Liver (tissue), 9 donors: ENCODE measurements around the gene IL17RB. TPM values are rescaled to one million over a fixed set of nuclear protein-coding genes. Genes with fewer than 3 reads are reported as not detected.

Experiments used
- DNase-seq: peaks from one replicate; pipeline ENCODE4 v3.0.0-alpha.2; 2017; ENCODE audit warnings: low spot score
- H3K27ac ChIP-seq, 2 donors: one replicate each; pipeline ENCODE4 v1.7.0; 2013; ENCODE audit warnings: inconsistent platforms in 2 of 2, low read length in 2 of 2, control low read depth in 1 of 2, low read depth in 1 of 2, mild to moderate bottlenecking in 1 of 2
- H3K27me3 ChIP-seq, 4 donors: one replicate each; pipeline versions ENCODE4 v1.6.1 to v1.7.0; 2013; ENCODE audit warnings: low read length in 3 of 4, inconsistent platforms in 1 of 4, mild to moderate bottlenecking in 1 of 4, moderate library complexity in 1 of 4; ENCODE audit not compliant: control insufficient read depth in 4 of 4, insufficient read depth in 4 of 4
- H3K36me3 ChIP-seq, 4 donors: one replicate each; pipeline versions ENCODE4 v1.6.1 to v1.7.0; 2013; ENCODE audit warnings: low read length in 3 of 4, mild to moderate bottlenecking in 3 of 4, low read depth in 1 of 4, moderate library complexity in 1 of 4; ENCODE audit not compliant: control insufficient read depth in 4 of 4, insufficient read depth in 3 of 4
- H3K4me1 ChIP-seq, 4 donors: one replicate each; pipeline versions ENCODE4 v1.6.1 to v1.7.0; 2013; ENCODE audit warnings: low read length in 3 of 4, mild to moderate bottlenecking in 3 of 4, moderate library complexity in 1 of 4; ENCODE audit not compliant: control insufficient read depth in 4 of 4, insufficient read depth in 4 of 4
- H3K4me3 ChIP-seq, 3 donors: one replicate each; pipeline versions ENCODE4 v1.6.1 to v1.7.0; 2013; ENCODE audit warnings: low read length in 3 of 3, control low read depth in 1 of 3, low read depth in 1 of 3, mild to moderate bottlenecking in 1 of 3
- H3K9ac ChIP-seq, 2 donors: one replicate each; pipeline ENCODE4 v1.7.0; 2013; ENCODE audit warnings: low read length in 2 of 2, mild to moderate bottlenecking in 2 of 2, moderate library complexity in 2 of 2, control low read depth in 1 of 2, low read depth in 1 of 2
- H3K9me3 ChIP-seq, 4 donors: one replicate each; pipeline versions ENCODE4 v1.6.1 to v1.7.0; 2013; ENCODE audit warnings: low read length in 3 of 4; ENCODE audit not compliant: control insufficient read depth in 4 of 4
- EGR1 ChIP-seq, 2 donors: IDR thresholded peaks; 2 replicates each; pipeline ENCODE4 v1.6.1; 2016 to 2018; ENCODE audit warnings: antibody characterized with exemption in 2 of 2, low read depth in 2 of 2
- FOXA1 ChIP-seq: IDR thresholded peaks from 2 replicates; pipeline ENCODE4 v1.6.1; 2016; ENCODE audit warnings: antibody characterized with exemption
- FOXA2 ChIP-seq: IDR thresholded peaks from 2 replicates; pipeline ENCODE4 v1.6.1; 2016; ENCODE audit warnings: antibody characterized with exemption
- GABPA ChIP-seq, 2 donors: IDR thresholded peaks in 1 of 2; conservative IDR thresholded peaks in 1 of 2; 2 replicates each; pipeline ENCODE4 v1.6.1; 2016; ENCODE audit warnings: antibody characterized with exemption in 2 of 2, mild to moderate bottlenecking in 1 of 2, moderate library complexity in 1 of 2
- JUND ChIP-seq, 2 donors: IDR thresholded peaks; 2 replicates each; pipeline ENCODE4 v1.6.1; 2016; ENCODE audit warnings: antibody characterized with exemption in 2 of 2
- NR2F2 ChIP-seq: IDR thresholded peaks from 2 replicates; pipeline ENCODE4 v1.6.1; 2016; ENCODE audit warnings: antibody characterized with exemption
- RAD21 ChIP-seq, 2 donors: IDR thresholded peaks; 2 replicates each; pipeline ENCODE4 v1.6.1; 2016; ENCODE audit warnings: antibody characterized with exemption in 2 of 2, mild to moderate bottlenecking in 2 of 2
- TAF1 ChIP-seq: conservative IDR thresholded peaks from 2 replicates; pipeline ENCODE4 v1.6.1; 2016; ENCODE audit warnings: antibody characterized with exemption, mild to moderate bottlenecking
- YY1 ChIP-seq: IDR thresholded peaks from 2 replicates; pipeline ENCODE4 v1.6.1; 2016; ENCODE audit warnings: antibody characterized with exemption, mild to moderate bottlenecking
- WGBS: extraction: QIAGEN DNeasy Blood & Tissue Kit; methylation state at CpG from one replicate; pipeline ENCODE4 v1.1.7; 2013; 5-methylcytosine and 5-hydroxymethylcytosine counted together
- polyA plus RNA-seq, 2 donors: library from polyadenylated mRNA; stranded (reverse) in 1 of 2; unstranded in 1 of 2; fragments of 200-250 nt in 1 of 2; fragments of >200 nt in 1 of 2; fragmentation: Nextera tagmentation in 1 of 2; extraction: Ambion mirVana in 1 of 2; gene quantifications; one replicate each; pipeline versions ENCODE4 v1.2.1 to v1.2.3, GENCODE V29; 2013 to 2015
- total RNA-seq, 2 donors: library from RNA; depleted of rRNA; stranded (reverse); fragments of >200 nt; gene quantifications; one replicate each; pipeline ENCODE4 v1.2.3, GENCODE V29; 2014
- TF ChIP-seq, protein P1 (sequence below): IDR thresholded peaks from 2 replicates; pipeline ENCODE4 v1.6.1; 2016; ENCODE audit warnings: antibody characterized with exemption, mild to moderate bottlenecking
- TF ChIP-seq, protein P2 (sequence below): fragments of 150-350 bp; IDR thresholded peaks from 2 replicates; pipeline ENCODE4 v1.5.1; 2017; ENCODE audit warnings: improper control_type of control experiment, low read depth, low read length; ENCODE audit not compliant: missing input control
- TF ChIP-seq, protein P3 (sequence below): IDR thresholded peaks from 2 replicates; pipeline ENCODE4 v1.6.1; 2016; ENCODE audit warnings: antibody characterized with exemption
- donor health status: healthy.
- donor health status: healthy.
- donor health status: healthy.
- donor health status: healthy.
- donor health status: healthy.

The IL17RB gene
- total and polyA plus RNA-seq, 4 donors = 11.8 to 21.6 (median 15.8) TPM

DNA sequence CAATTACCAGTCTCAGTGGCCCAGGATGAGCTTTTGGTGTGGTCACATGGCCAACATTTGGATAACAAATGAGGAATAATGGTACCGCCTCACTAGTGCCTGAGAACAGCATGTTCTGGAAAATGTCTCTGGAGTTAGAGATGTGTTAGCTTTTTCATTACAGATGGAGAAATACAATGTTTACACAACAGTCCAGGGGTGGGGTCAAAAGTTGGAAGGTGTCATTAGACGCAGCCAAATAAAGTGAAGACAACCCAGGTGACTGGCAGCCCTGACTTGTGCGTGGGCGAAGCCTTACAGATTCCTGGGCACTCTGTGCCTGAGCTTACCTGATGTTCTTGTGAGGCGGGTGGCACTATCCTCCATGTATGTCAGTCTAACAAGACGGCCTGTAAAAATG lies 12.8 kb downstream of the IL17RB start (continued):
- TF ChIP-seq, protein P1, sequence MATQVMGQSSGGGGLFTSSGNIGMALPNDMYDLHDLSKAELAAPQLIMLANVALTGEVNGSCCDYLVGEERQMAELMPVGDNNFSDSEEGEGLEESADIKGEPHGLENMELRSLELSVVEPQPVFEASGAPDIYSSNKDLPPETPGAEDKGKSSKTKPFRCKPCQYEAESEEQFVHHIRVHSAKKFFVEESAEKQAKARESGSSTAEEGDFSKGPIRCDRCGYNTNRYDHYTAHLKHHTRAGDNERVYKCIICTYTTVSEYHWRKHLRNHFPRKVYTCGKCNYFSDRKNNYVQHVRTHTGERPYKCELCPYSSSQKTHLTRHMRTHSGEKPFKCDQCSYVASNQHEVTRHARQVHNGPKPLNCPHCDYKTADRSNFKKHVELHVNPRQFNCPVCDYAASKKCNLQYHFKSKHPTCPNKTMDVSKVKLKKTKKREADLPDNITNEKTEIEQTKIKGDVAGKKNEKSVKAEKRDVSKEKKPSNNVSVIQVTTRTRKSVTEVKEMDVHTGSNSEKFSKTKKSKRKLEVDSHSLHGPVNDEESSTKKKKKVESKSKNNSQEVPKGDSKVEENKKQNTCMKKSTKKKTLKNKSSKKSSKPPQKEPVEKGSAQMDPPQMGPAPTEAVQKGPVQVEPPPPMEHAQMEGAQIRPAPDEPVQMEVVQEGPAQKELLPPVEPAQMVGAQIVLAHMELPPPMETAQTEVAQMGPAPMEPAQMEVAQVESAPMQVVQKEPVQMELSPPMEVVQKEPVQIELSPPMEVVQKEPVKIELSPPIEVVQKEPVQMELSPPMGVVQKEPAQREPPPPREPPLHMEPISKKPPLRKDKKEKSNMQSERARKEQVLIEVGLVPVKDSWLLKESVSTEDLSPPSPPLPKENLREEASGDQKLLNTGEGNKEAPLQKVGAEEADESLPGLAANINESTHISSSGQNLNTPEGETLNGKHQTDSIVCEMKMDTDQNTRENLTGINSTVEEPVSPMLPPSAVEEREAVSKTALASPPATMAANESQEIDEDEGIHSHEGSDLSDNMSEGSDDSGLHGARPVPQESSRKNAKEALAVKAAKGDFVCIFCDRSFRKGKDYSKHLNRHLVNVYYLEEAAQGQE = no peak
- TF ChIP-seq JUND (IDR thresholded peaks at IDR 0.05) = no peak
- TF ChIP-seq, protein P2, sequence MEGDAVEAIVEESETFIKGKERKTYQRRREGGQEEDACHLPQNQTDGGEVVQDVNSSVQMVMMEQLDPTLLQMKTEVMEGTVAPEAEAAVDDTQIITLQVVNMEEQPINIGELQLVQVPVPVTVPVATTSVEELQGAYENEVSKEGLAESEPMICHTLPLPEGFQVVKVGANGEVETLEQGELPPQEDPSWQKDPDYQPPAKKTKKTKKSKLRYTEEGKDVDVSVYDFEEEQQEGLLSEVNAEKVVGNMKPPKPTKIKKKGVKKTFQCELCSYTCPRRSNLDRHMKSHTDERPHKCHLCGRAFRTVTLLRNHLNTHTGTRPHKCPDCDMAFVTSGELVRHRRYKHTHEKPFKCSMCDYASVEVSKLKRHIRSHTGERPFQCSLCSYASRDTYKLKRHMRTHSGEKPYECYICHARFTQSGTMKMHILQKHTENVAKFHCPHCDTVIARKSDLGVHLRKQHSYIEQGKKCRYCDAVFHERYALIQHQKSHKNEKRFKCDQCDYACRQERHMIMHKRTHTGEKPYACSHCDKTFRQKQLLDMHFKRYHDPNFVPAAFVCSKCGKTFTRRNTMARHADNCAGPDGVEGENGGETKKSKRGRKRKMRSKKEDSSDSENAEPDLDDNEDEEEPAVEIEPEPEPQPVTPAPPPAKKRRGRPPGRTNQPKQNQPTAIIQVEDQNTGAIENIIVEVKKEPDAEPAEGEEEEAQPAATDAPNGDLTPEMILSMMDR = no peak

DNA sequence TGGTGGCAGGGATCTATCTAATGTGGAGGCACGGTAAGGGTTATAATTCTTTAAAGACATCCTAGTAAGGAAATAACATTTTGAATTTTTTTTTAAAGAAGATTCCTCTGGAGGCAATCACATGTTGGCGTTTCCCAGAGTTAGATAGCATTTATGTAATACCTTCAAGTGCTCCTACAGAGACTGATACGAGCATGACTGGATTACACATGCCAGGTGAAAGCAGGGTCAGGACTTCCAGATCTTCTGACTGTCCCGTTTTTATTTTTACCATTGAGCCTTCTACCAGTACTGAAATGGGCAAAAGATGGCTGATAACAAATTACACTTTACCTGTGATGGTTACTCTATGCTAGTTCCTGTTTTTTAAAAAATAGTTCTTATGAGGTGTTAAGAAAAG lies 13.8 kb downstream of the IL17RB start:
- no peak overlapping the region for H3K9ac ChIP-seq
- WGBS = 89% methylated on average over 4 of the region's 4 CpGs
- peaks cover 0 to 6% (median 3%) of the 10 kb centered on the region in 4 donors for H3K4me1 ChIP-seq
- no peaks in the 10 kb centered on the region for H3K9me3 ChIP-seq
- no peaks in the 10 kb centered on the region for H3K27me3 ChIP-seq
- no peak for DNase-seq
- no peak overlapping the region for H3K4me3 ChIP-seq
- TF ChIP-seq GABPA (IDR thresholded peaks at IDR 0.05 in 1 of 2, conservative IDR thresholded peaks at IDR 0.05 in 1 of 2) (no peak), FOXA1 (no peak), YY1 (no peak), NR2F2 (no peak), RAD21 (IDR thresholded peaks at IDR 0.05) (no peak), TAF1 (no peak), FOXA2 (no peak)
- TF ChIP-seq, protein P1 = no peak
- TF ChIP-seq, protein P3, sequence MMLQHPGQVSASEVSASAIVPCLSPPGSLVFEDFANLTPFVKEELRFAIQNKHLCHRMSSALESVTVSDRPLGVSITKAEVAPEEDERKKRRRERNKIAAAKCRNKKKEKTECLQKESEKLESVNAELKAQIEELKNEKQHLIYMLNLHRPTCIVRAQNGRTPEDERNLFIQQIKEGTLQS = no peak
- peaks cover 4 to 39% (median 23%) of the 10 kb centered on the region in 4 donors for H3K36me3 ChIP-seq
- no peak overlapping the region for H3K27ac ChIP-seq

DNA sequence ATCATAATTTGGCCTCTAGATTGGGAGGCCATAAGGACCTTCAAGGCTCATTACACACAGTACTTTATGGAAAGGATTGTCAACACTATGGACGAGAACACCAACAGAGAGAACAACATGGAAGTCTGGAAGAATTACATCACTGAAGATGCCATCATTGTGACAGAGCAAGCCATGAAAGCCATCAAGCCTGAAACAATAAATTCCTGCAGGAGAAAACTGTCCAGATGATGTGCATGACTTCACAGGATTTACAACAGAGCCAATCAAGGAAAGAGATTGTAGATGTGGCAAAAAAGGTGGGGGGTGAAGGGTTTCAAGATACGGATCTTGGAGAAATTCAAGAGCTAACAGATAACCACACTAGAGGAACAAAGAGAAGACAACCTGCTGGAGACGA lies 15.9 kb downstream of the IL17RB start:
- 98% methylated on average over 3 of the region's 3 CpGs for WGBS
- DNase-seq = no peak
- Histone ChIP-seq H3K4me3 (no peak overlapping the region), H3K36me3 (peaks cover 7 to 31% (median 24%) of the 10 kb centered on the region in 4 donors), H3K9me3 (no peaks in the 10 kb centered on the region), H3K4me1 (peaks cover 1 to 12% (median 3%) of the 10 kb centered on the region in 4 donors), H3K27ac (no peak overlapping the region), H3K9ac (no peak overlapping the region), H3K27me3 (no peaks in the 10 kb centered on the region)
- no peak for TF ChIP-seq GABPA (IDR thresholded peaks at IDR 0.05 in 1 of 2, conservative IDR thresholded peaks at IDR 0.05 in 1 of 2)
- no peak for TF ChIP-seq EGR1 (IDR thresholded peaks at IDR 0.05; ENCODE audit: low read depth in 2 of 2)
- TF ChIP-seq, protein P1 = no peak
- TF ChIP-seq TAF1 = no peak
